ENCODE data around the gene CHST6.

CHST6 gene

GRCh38 chr16:75537776-75538175 is 42.5 kb upstream of the CHST6 start:
- TF ChIP-seq ZNF830 (tag by site-specific recombination; IDR thresholded peaks at IDR 0.05; ENCODE audit: low read depth) (no peak), ZNF596 (tag by site-specific recombination; IDR thresholded peaks at IDR 0.05) (no peak), ZFHX2 (tag by site-specific recombination; conservative IDR thresholded peaks at IDR 0.05) (no peak), ZNF660 (tag by site-specific recombination; IDR thresholded peaks at IDR 0.05) (no peak), ZBTB49 (tag by site-specific recombination; IDR thresholded peaks at IDR 0.05; ENCODE audit: low read depth) (no peak), SCRT1 (tag by site-specific recombination; IDR thresholded peaks at IDR 0.05; ENCODE audit: borderline replicate concordance) (no peak), WT1 (tag by site-specific recombination; IDR thresholded peaks at IDR 0.05) (no peak), ZSCAN30 (tag by site-specific recombination; IDR thresholded peaks at IDR 0.05) (no peak), REST (tag by site-specific recombination; IDR thresholded peaks at IDR 0.05) (no peak), ZNF510 (tag by site-specific recombination; IDR thresholded peaks at IDR 0.05; ENCODE audit: insufficient replicate concordance) (no peak), ZNF248 (tag by site-specific recombination; IDR thresholded peaks at IDR 0.05) (no peak), FEZF1 (tag by site-specific recombination; IDR thresholded peaks at IDR 0.05) (no peak), ZNF768 (tag by site-specific recombination; IDR thresholded peaks at IDR 0.05) (no peak), ZNF692 (tag by site-specific recombination; IDR thresholded peaks at IDR 0.05) (no peak), ZNF211 (tag by site-specific recombination; IDR thresholded peaks at IDR 0.05; ENCODE audit: low read depth) (no peak), ZNF777 (tag by site-specific recombination; IDR thresholded peaks at IDR 0.05; ENCODE audit: borderline replicate concordance) (no peak), HOXA7 (CRISPR knock-in tag; IDR thresholded peaks at IDR 0.05; ENCODE audit: borderline replicate concordance) (no peak), ZNF133 (tag by site-specific recombination; IDR thresholded peaks at IDR 0.05) (no peak), ZIC2 (tag by site-specific recombination; IDR thresholded peaks at IDR 0.05) (no peak), ZNF140 (tag by site-specific recombination; IDR thresholded peaks at IDR 0.05) (no peak)
- ChIA-PET CTCF (interaction anchor here (0.6 to 1.0 kb wide), 4 partner anchors 64 to 341 kb away, joined by 3 to 4 read pairs (median 4); no protein-coding TSS in a partner anchor), POLR2A (interaction anchor here (0.6 kb wide), 1 partner anchor 66 kb away, joined by 3 read pairs; no protein-coding TSS in a partner anchor)
- no peaks in the 10 kb centered on the region for H3K4me1 ChIP-seq (ENCODE audit: control insufficient read depth, insufficient read depth, low read length)
- no peaks in the 10 kb centered on the region; a peak in 1 of 3 replicates for H3K36me3 ChIP-seq (ENCODE audit: control insufficient read depth in 2 of 2, insufficient read depth in 1 of 2, low read length in 2 of 2)
- H3K27ac ChIP-seq (ENCODE audit: extremely low read depth, low read depth, low read length): no peak overlapping the region
- no peak overlapping the region for H3K4me3 ChIP-seq (ENCODE audit: low read depth, low read length)
- H3K9me3 ChIP-seq (ENCODE audit: control insufficient read depth, insufficient read depth, low read depth, low read length): no peaks in the 10 kb centered on the region
